Mononuclear cell (primary cell): Measurements from ENCODE around the gene DISP2. TPM values are rescaled to one million over a fixed set of nuclear protein-coding genes. Genes with fewer than 3 reads are reported as not detected.

ENCODE experiments used
- H3K27me3 ChIP-seq: 2 replicates; pipeline ENCODE4 v1.6.0; 2011; ENCODE audit warnings: low read length, control low read depth; ENCODE audit not compliant: insufficient read depth
- H3K4me1 ChIP-seq: 2 replicates; pipeline ENCODE4 v1.5.1; 2011; ENCODE audit warnings: mild to moderate bottlenecking, low read length, control low read depth; ENCODE audit not compliant: insufficient read depth
- H3K4me3 ChIP-seq: 2 replicates; pipeline ENCODE4 v1.5.1; 2011; ENCODE audit warnings: mild to moderate bottlenecking, low read length, moderate library complexity
- H3K9me3 ChIP-seq: 2 replicates; pipeline ENCODE4 v1.5.1; 2011; ENCODE audit warnings: low read depth, mild to moderate bottlenecking, control low read depth, low read length
- total RNA-seq: library from RNA; depleted of rRNA; stranded (reverse); fragments of >200 nt; gene quantifications from one replicate; pipeline ENCODE4 v1.2.3, GENCODE V29; 2012

DISP2 gene
- total RNA-seq, 1 donor = under 0.01 TPM

DNA sequence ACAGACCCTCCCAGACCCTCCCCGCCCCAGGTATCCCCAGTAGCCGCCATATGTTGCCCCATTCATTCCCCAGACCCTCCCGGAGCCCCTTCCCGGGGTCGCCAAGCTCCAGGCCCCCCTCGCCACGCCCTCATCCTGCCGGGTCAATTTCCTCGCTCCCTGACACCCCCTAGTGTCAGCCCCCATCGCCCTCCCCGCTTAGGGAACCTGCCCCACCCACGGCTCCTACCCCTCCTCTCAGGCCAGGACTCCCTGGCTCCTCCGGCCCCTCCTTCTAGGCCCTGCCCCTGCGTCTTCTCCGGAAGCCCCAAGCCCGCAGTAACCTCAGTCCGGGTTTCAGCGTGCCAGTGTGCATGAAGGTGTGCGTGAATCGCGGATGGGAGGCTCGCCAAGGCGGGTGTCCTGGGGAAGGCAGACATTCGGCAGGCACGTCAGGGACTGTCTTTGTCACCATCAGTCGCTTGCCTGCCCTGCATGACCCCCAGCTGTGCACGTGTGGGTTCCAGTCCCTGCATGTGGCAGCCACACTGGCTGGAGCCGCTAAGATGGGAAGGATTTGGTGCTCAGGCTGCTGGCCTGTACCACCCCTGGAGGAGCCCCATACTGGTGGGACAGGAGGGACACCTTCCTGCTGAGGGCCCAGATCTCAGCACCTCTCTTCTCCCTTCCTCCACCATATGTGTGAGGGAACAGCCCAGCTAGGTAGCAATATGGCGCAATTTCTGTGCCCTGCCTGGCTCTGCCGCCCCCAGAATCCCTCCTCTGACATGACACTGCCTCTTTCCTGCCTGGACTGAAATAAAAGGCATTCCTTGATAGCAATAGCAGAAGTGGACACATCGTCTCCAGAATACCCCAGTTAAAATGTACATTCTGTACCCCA, 693 bp downstream of the DISP2 start:
- Histone ChIP-seq H3K4me1 (peaks cover 11% of the 10 kb centered on the region), H3K9me3 (no peaks in the 10 kb centered on the region), H3K27me3 (no peaks in the 10 kb centered on the region), H3K4me3 (peak overlapping the region; percentile 31)

- Histone ChIP-seq H3K4me1 (peaks cover 11% of the 10 kb centered on the region), H3K9me3 (no peaks in the 10 kb centered on the region), H3K4me3 (no peak overlapping the region), H3K27me3 (no peaks in the 10 kb centered on the region)
These were observed 2.0 kb downstream of the DISP2 start for GRCh38 chr15:40360015-40360414.

- Histone ChIP-seq H3K4me3 (no peak overlapping the region), H3K9me3 (no peaks in the 10 kb centered on the region), H3K4me1 (peaks cover 19% of the 10 kb centered on the region), H3K27me3 (no peaks in the 10 kb centered on the region)
These were observed 3.6 kb downstream of the DISP2 start for GRCh38 chr15:40361640-40362039.

GRCh38 chr15:40363611-40364010, 5.6 kb downstream of the DISP2 start:
- Histone ChIP-seq H3K9me3 (no peaks in the 10 kb centered on the region), H3K4me3 (no peak overlapping the region), H3K4me1 (peaks cover 26% of the 10 kb centered on the region), H3K27me3 (no peaks in the 10 kb centered on the region)

DNA sequence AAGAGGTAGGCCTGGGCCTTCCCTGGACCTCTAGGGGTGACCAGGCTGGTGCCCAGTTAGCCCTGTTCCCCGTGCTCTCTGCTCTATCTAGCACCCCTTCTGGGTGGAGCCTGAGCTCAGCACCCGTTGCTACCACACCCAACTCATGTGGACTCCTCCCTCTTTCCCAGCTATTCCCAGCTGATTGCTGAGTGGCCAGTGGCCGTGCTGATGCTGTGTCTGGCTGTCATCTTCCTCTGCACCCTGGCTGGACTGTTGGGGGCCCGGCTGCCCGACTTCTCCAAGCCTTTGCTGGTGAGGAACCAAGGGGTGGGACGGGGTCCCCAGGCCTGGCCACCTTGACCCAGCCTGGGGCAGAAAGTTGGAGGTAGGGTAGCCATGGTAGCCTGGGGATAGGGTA, 6.2 kb downstream of the DISP2 start:
- Histone ChIP-seq H3K4me3 (no peak overlapping the region), H3K9me3 (no peaks in the 10 kb centered on the region), H3K4me1 (peaks cover 23% of the 10 kb centered on the region), H3K27me3 (no peaks in the 10 kb centered on the region)

DNA sequence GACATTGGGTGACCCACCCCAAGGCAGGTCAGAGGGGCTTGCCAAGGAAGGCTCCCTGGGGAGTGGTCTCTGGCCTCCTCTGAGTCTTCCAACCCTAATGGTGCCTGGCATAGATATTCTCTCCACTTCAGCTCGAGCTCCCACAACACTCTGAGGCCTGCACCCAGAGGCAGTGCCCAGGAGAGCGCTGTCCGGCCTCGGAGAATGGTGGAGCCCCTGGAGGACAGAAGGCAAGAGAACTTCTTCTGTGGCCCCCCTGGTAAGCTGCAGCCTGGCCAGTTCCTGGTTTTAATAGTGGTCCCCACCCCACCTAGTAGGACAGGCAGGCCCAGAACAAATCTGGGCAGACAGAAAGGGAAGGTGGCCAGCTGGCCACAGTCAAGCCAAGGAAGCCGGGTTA, 7.0 kb downstream of the DISP2 start:
- no peaks in the 10 kb centered on the region for H3K27me3 ChIP-seq
- H3K4me3 ChIP-seq = no peak overlapping the region
- H3K9me3 ChIP-seq = no peaks in the 10 kb centered on the region
- peaks cover 23% of the 10 kb centered on the region for H3K4me1 ChIP-seq

DNA sequence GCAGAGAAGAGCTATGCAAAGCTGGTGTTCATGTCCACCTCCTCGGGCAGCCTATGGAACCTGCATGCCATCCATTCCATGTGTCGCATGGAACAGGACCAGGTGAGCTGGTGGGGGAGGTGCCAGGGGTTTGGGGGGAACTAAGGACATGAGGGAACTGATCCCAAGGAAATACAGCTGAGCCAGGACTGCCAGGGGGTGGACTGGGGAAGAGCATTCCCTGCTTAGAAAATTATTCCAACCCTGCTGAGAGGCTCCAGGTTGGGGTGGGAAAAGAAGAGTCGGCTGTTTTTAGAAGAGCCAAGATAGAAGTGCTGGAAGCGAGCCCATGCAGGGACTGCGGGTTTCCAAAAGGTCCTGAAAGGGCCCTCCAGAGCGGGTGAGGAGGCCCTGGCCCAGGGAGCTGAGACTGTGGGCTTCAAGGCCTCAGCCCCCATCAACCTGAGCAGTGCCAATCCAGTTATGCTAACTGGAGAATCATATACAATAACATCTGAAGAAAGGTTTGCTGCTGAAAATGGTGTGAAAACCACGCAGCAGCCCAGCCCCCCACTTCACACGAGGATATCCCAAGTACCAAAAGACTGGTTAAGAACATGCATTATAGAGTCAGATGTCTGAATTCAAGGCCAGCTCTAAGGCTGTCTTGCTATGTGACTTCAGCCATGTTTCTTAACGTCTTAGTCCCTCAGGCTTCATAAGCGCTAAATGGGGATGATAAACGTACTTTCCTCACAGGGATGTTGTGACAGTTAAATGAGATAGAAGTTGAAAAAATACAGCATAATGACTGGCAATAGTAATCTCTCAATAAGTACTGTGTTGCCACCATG, 7.8 kb downstream of the DISP2 start:
- Histone ChIP-seq H3K9me3 (no peaks in the 10 kb centered on the region), H3K4me3 (no peak overlapping the region), H3K4me1 (peaks cover 23% of the 10 kb centered on the region), H3K27me3 (no peaks in the 10 kb centered on the region)

DNA sequence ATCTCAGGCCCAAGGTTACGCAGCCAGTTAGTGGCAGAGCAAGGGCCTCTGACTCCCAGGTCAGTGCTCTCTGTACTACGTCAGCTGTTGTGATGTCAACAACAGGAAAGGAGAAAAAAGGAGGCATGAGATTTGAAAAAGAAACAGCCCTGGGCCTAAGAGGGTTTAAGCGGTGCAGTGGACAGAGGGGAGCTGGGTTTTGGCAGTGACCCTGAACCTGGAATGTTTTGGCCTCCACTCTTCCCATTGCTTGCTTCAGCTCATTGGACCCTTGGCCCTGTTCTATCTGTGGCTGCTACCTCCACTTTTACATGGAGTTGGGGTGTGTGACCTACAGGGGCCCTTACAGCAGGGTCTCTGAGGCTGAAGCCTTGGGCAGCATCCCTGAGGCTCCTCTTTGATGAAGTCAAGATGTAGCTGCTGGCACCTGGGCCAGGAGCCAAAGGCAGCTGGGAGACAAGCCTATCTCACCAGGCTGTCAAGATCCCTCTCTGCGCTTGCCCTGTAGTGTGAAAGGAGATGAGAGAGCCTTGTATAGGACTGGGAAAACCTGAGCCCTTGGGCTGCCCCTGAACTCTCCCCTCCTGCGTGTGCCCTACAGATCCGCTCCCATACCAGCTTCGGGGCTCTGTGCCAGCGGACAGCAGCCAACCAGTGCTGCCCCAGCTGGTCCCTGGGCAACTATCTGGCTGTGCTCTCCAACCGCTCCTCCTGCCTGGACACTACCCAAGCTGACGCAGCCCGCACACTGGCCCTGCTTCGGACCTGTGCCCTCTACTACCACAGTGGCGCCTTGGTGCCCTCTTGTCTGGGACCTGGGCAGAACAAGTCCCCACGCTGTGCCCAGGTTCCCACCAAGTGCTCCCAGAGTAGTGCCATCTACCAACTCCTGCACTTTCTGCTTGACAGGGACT, 8.7 kb downstream of the DISP2 start:
- no peaks in the 10 kb centered on the region for H3K27me3 ChIP-seq
- no peak overlapping the region for H3K4me3 ChIP-seq
- no peaks in the 10 kb centered on the region for H3K9me3 ChIP-seq
- H3K4me1 ChIP-seq = peaks cover 23% of the 10 kb centered on the region

- Histone ChIP-seq H3K4me3 (peak overlapping the region; percentile 48), H3K4me1 (peaks cover 23% of the 10 kb centered on the region), H3K27me3 (no peaks in the 10 kb centered on the region), H3K9me3 (no peaks in the 10 kb centered on the region)
These were observed 9.3 kb downstream of the DISP2 start for GRCh38 chr15:40367371-40367685.

DNA sequence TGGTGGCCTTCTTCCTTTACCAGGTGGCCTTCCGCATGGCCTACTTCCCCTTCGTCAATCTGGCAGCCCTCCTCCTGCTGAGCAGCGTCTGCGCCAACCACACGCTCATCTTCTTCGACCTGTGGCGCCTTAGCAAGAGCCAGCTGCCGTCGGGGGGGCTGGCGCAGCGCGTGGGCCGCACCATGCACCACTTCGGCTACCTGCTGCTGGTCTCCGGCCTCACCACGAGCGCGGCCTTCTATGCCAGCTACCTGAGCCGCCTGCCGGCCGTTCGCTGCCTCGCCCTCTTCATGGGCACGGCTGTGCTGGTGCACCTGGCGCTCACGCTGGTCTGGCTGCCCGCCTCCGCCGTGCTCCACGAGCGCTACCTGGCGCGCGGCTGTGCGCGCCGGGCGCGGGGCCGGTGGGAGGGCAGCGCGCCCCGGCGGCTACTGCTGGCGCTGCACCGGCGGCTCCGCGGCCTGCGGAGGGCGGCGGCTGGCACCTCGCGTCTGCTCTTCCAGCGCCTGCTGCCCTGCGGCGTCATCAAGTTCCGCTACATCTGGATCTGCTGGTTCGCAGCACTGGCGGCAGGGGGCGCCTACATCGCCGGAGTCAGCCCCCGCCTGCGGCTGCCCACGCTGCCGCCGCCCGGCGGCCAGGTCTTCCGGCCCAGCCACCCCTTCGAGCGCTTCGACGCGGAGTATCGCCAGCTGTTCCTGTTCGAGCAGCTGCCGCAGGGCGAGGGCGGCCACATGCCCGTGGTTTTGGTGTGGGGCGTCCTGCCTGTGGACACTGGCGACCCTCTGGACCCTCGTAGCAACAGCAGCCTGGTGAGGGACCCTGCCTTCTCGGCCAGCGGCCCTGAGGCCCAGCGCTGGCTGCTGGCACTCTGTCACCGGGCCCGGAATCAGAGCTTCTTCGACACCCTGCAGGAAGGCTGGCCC, 9.9 kb downstream of the DISP2 start:
- Histone ChIP-seq H3K4me3 (peak overlapping the region; percentile 48), H3K27me3 (no peaks in the 10 kb centered on the region), H3K9me3 (no peaks in the 10 kb centered on the region), H3K4me1 (peaks cover 28% of the 10 kb centered on the region)

DNA sequence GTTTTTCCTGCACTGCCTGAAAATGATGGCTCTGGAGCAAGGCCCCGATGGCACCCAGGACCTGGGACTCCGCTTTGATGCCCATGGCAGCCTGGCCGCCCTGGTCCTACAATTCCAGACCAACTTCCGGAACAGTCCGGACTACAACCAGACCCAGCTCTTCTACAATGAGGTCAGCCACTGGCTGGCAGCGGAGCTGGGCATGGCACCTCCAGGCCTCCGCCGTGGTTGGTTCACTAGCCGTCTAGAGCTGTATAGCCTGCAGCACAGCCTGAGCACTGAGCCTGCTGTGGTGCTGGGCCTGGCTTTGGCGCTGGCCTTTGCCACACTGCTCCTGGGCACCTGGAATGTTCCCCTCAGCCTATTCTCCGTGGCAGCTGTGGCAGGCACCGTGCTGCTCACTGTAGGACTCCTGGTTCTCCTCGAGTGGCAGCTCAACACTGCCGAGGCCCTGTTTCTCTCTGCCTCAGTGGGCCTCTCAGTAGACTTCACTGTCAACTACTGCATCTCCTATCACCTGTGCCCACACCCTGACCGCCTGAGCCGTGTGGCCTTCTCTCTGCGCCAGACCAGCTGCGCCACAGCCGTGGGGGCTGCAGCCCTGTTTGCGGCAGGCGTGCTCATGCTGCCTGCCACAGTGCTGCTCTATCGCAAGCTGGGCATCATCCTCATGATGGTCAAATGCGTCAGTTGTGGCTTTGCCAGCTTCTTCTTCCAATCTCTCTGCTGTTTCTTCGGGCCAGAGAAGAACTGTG, 10.9 kb downstream of the DISP2 start:
- peaks cover 30% of the 10 kb centered on the region for H3K4me1 ChIP-seq
- no peak overlapping the region for H3K4me3 ChIP-seq
- no peaks in the 10 kb centered on the region for H3K27me3 ChIP-seq
- no peaks in the 10 kb centered on the region for H3K9me3 ChIP-seq

DNA sequence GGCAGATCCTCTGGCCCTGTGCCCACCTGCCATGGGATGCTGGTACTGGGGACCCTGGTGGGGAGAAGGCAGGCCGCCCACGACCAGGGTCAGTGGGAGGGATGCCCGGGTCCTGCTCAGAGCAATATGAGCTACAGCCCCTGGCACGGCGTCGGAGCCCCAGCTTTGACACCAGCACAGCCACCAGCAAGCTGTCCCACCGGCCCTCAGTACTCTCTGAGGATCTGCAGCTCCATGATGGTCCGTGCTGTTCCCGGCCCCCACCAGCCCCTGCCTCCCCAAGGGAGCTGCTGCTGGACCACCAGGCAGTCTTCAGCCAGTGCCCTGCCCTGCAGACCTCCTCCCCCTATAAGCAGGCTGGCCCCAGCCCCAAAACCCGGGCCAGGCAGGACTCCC, 11.5 kb downstream of the DISP2 start:
- H3K4me3 ChIP-seq = no peak overlapping the region
- no peaks in the 10 kb centered on the region for H3K27me3 ChIP-seq
- no peaks in the 10 kb centered on the region for H3K9me3 ChIP-seq
- H3K4me1 ChIP-seq = peaks cover 30% of the 10 kb centered on the region

GRCh38 chr15:40369971-40370370, 12.0 kb downstream of the DISP2 start:
- no peak overlapping the region for H3K4me3 ChIP-seq
- H3K9me3 ChIP-seq = no peaks in the 10 kb centered on the region
- H3K4me1 ChIP-seq = peaks cover 30% of the 10 kb centered on the region
- no peaks in the 10 kb centered on the region for H3K27me3 ChIP-seq
